GM21367 (cell line): ENCODE data around the gene LIMS2.

Experiments used
- ATAC-seq: cut with Tn5 transposase; IDR thresholded peaks from one replicate; pipeline ENCODE4 v1.9.1; 2021; ENCODE audit not compliant: unreplicated experiment

LIMS2 gene

GRCh38 chr2:127675331-127676261, at the start of gene LIMS2:
TSS of gene LIMS2 (minus strand) at chr2:127675530. CDS start at chr2:127675024, 506 bp downstream.
- ATAC-seq = no peak

- ATAC-seq = no peak
These were observed 47.5 kb upstream of the LIMS2 start for GRCh38 chr2:127722807-127723206.

GRCh38 chr2:127721978-127722355, 46.6 kb upstream of the LIMS2 start:
- no peak for ATAC-seq

GRCh38 chr2:127721311-127721977, 46.1 kb upstream of the LIMS2 start:
- ATAC-seq = no peak

GRCh38 chr2:127719301-127720218, 44.2 kb upstream of the LIMS2 start:
- ATAC-seq = no peak

GRCh38 chr2:127718271-127718670, 42.9 kb upstream of the LIMS2 start:
- no peak for ATAC-seq

- ATAC-seq = no peak
These were observed 40.6 kb upstream of the LIMS2 start for GRCh38 chr2:127715778-127716449.

- no peak for ATAC-seq
These were observed 38.2 kb upstream of the LIMS2 start for GRCh38 chr2:127713562-127713961.

- no peak for ATAC-seq
These were observed 37.7 kb upstream of the LIMS2 start for GRCh38 chr2:127712999-127713398.

- no peak for ATAC-seq
These were observed 34.0 kb upstream of the LIMS2 start for GRCh38 chr2:127709336-127709735.

GRCh38 chr2:127707890-127708648, 32.7 kb upstream of the LIMS2 start:
- no peak for ATAC-seq

- no peak for ATAC-seq
These were observed 31.1 kb upstream of the LIMS2 start for GRCh38 chr2:127706215-127706990.

- ATAC-seq = no peak
These were observed 30.2 kb upstream of the LIMS2 start for GRCh38 chr2:127705391-127706065.

- no peak for ATAC-seq
These were observed 29.5 kb upstream of the LIMS2 start for GRCh38 chr2:127704641-127705390.

GRCh38 chr2:127703282-127703681, 28.0 kb upstream of the LIMS2 start:
- ATAC-seq = no peak

- no peak for ATAC-seq
These were observed 27.2 kb upstream of the LIMS2 start for GRCh38 chr2:127702395-127703009.

- peak; percentile 38 for ATAC-seq
These were observed 26.5 kb upstream of the LIMS2 start for GRCh38 chr2:127701651-127702394.
